ENCODE results near the gene POU2F2. TPM values are rescaled to one million over a fixed set of nuclear protein-coding genes. Genes with fewer than 3 reads are reported as not detected.

Gene POU2F2
- total and polyA plus RNA-seq, 9 of the 15 experiments (the other 6 are each of a cell fraction or from before 2014, with no cell fraction given): 0.03 to 0.68 (median 0.14) TPM

- Histone ChIP-seq H3K4me3 (no peak overlapping the region), H3K27ac (ENCODE audit: extremely low read depth, low read depth, low read length) (no peak overlapping the region), H3K79me2 (ENCODE audit: control insufficient read depth, insufficient read depth, low read length) (no peaks in the 10 kb centered on the region), H3K36me3 (ENCODE audit: control insufficient read depth, insufficient read depth, low read length) (no peaks in the 10 kb centered on the region), H4K20me1 (replicated peaks; ENCODE audit: control insufficient read depth, insufficient read depth, low read length) (peaks cover 25% of the 10 kb centered on the region), H3K4me2 (ENCODE audit: insufficient read depth, low read length) (no peak overlapping the region), H3K4me1 (replicated peaks in 1 of 2; ENCODE audit: control insufficient read depth in 2 of 2, insufficient read depth in 2 of 2, low read length in 2 of 2) (no peaks in the 10 kb centered on the region), H3K27me3 (ENCODE audit: control insufficient read depth in 2 of 2, insufficient read depth in 2 of 2, low read length in 2 of 2) (peaks cover 43 to 76% of the 10 kb centered on the region in 2 experiments), H2AFZ (ENCODE audit: low read depth, low read length) (no peak overlapping the region), H3K9me1 (ENCODE audit: control insufficient read depth, insufficient read depth, low read length) (no peaks in the 10 kb centered on the region), H3K9ac (ENCODE audit: insufficient read depth in 1 of 2, low read depth in 2 of 2, low read length in 2 of 2) (no peak overlapping the region), H3K9me3 (replicated peaks; ENCODE audit: control insufficient read depth, insufficient read depth, low read depth, low read length) (no peaks in the 10 kb centered on the region)
- no peak for ATAC-seq
- FAIRE-seq: no peak
- BruUV-seq (replicated peaks): no TSS peak
- DNase-seq (ENCODE audit: extremely low read depth in 1 of 4, low spot score in 3 of 4): no peak
- POLR2A ChIA-PET: no interaction called here
- CTCF ChIA-PET (ENCODE audit: low intra/inter-chr PET ratio): no interaction called here
- 3% methylated on average over 8 of the region's 8 CpGs for WGBS (ENCODE audit: insufficient coverage, low coverage, missing lambda C conversion rate)
- intact Hi-C loops (cut with micrococcal nuclease): no loop called here
- in situ Hi-C loops (cut with MboI): no loop called here
- no peak for TF ChIP-seq ZNF780A (CRISPR knock-in tag; IDR thresholded peaks at IDR 0.05)
- TF ChIP-seq ZNF184 (CRISPR knock-in tag; IDR thresholded peaks at IDR 0.05): no peak
- TF ChIP-seq CTCF (IDR thresholded peaks at IDR 0.05 in 2 of 3, conservative IDR thresholded peaks at IDR 0.05 in 1 of 3; ENCODE audit: insufficient read depth in 2 of 3, low read depth in 1 of 3, low read length in 3 of 3): no peak
- no peak for TF ChIP-seq TCFL5 (CRISPR knock-in tag; conservative IDR thresholded peaks at IDR 0.05)
- TF ChIP-seq SIN3B (IDR thresholded peaks at IDR 0.05; ENCODE audit: low read depth): no peak
- TF ChIP-seq SMC3 (conservative IDR thresholded peaks at IDR 0.05; ENCODE audit: insufficient read depth, low read depth, low read length): no peak
- TF ChIP-seq CAMTA2 (CRISPR knock-in tag; conservative IDR thresholded peaks at IDR 0.05): no peak
- no peak for TF ChIP-seq ZNF639 (CRISPR knock-in tag; conservative IDR thresholded peaks at IDR 0.05 in 1 of 2, IDR thresholded peaks at IDR 0.05 in 1 of 2)
- no peak for TF ChIP-seq GTF2F1 (IDR thresholded peaks at IDR 0.05; ENCODE audit: low read depth, low read length)
- no peak for TF ChIP-seq SFPQ (IDR thresholded peaks at IDR 0.05; ENCODE audit: low read depth, low read length)
- no peak for TF ChIP-seq HNRNPH1 (optimal IDR thresholded peaks at IDR 0.05; ENCODE audit: low read depth, low read length)
- no peak for TF ChIP-seq AFF1 (IDR thresholded peaks at IDR 0.05; ENCODE audit: low read depth in 1 of 2, partially characterized antibody in 2 of 2)
Observed at GRCh38 chr19:42156571-42156970, 24.3 kb upstream of the POU2F2 start.

All from K562 (cell line).